ACHN (cell line): ENCODE measurements around the gene POLR2J2.
"Not testable (repeated sequence)": the region's sequence is repeated elsewhere in the genome, so short reads cannot be mapped to it uniquely, and the experiment has no call there.

ENCODE experiments used
- DNase-seq: peaks from one replicate; pipeline ENCODE4 v3.0.0-alpha.2; 2015
- in situ Hi-C: cut with HindIII; loops from 2 replicates; pipeline ENCODE4 v1.10.0; 2017; ENCODE audit warnings: low sequenced_read_pairs, low pct_ligation_motif_present, low pct_unique_long_range_greater_than_20kb

POLR2J2 gene

GRCh38 chr7:102671166-102671955 is at the start of gene POLR2J2:
TSS of gene POLR2J2 (minus strand) at chr7:102671663. CDS start at chr7:102671601, 62 bp downstream.
- DNase-seq, result peak; percentile 89
- in situ Hi-C loops, result not testable (repeated sequence)

GRCh38 chr7:102718491-102718890 is 47.0 kb upstream of the POLR2J2 start:
- DNase-seq, in situ Hi-C loops: not testable (repeated sequence)

GRCh38 chr7:102715718-102716117 is 44.3 kb upstream of the POLR2J2 start:
- in situ Hi-C loops, DNase-seq: not testable (repeated sequence)

- in situ Hi-C loops, DNase-seq: not testable (repeated sequence)
Observed at GRCh38 chr7:102714774-102715522, 43.5 kb upstream of the POLR2J2 start.

- in situ Hi-C loops, DNase-seq: not testable (repeated sequence)
Observed at GRCh38 chr7:102713691-102714080, 42.2 kb upstream of the POLR2J2 start.

- in situ Hi-C loops, DNase-seq: not testable (repeated sequence)
Observed at GRCh38 chr7:102713011-102713690, 41.7 kb upstream of the POLR2J2 start.

- in situ Hi-C loops, DNase-seq: not testable (repeated sequence)
Observed at GRCh38 chr7:102698962-102699750, 27.7 kb upstream of the POLR2J2 start.

- DNase-seq, in situ Hi-C loops: not testable (repeated sequence)
Observed at GRCh38 chr7:102697642-102698512, 26.4 kb upstream of the POLR2J2 start.

GRCh38 chr7:102696009-102696408 is 24.5 kb upstream of the POLR2J2 start:
- DNase-seq, in situ Hi-C loops: not testable (repeated sequence)

- in situ Hi-C loops, DNase-seq: not testable (repeated sequence)
Observed at GRCh38 chr7:102695033-102695552, 23.6 kb upstream of the POLR2J2 start.

GRCh38 chr7:102694008-102694407 is 22.5 kb upstream of the POLR2J2 start:
- in situ Hi-C loops, DNase-seq: not testable (repeated sequence)

- DNase-seq, in situ Hi-C loops: not testable (repeated sequence)
Observed at GRCh38 chr7:102690602-102691001, 19.1 kb upstream of the POLR2J2 start.

- DNase-seq, in situ Hi-C loops: not testable (repeated sequence)
Observed at GRCh38 chr7:102689436-102690282, 18.2 kb upstream of the POLR2J2 start.

GRCh38 chr7:102688299-102689036 is 17.0 kb upstream of the POLR2J2 start:
- DNase-seq, in situ Hi-C loops: not testable (repeated sequence)

GRCh38 chr7:102682560-102682959 is 11.1 kb upstream of the POLR2J2 start:
- DNase-seq, in situ Hi-C loops: not testable (repeated sequence)

GRCh38 chr7:102680780-102681179 is 9.3 kb upstream of the POLR2J2 start:
- DNase-seq, in situ Hi-C loops: not testable (repeated sequence)
